Measurements from ENCODE around the gene PAX1. TPM values are rescaled to one million over a fixed set of nuclear protein-coding genes. Genes with fewer than 3 reads are reported as not detected.

Gene PAX1
- polyA plus RNA-seq, 1 of the 3 experiments (the other 2 are of a cell fraction), result not detected

- TF ChIP-seq ZBTB33 (IDR thresholded peaks at IDR 0.05; ENCODE audit: borderline replicate concordance, low read depth), result no peak
- TF ChIP-seq RXRA (IDR thresholded peaks at IDR 0.05; ENCODE audit: borderline replicate concordance, low read depth), result no peak
- TF ChIP-seq USF2 (IDR thresholded peaks at IDR 0.05; ENCODE audit: borderline replicate concordance, low read depth, low read length), result no peak
- no peak for TF ChIP-seq MEF2A (IDR thresholded peaks at IDR 0.05; ENCODE audit: borderline replicate concordance, low read depth)
- TF ChIP-seq FOXM1 (IDR thresholded peaks at IDR 0.05; ENCODE audit: low read depth), result no peak
- TF ChIP-seq MXI1 (IDR thresholded peaks at IDR 0.05; ENCODE audit: low read depth, low read length), result no peak
- TF ChIP-seq GABPA (IDR thresholded peaks at IDR 0.05; ENCODE audit: low read depth), result no peak
- no peak for TF ChIP-seq TEAD4 (IDR thresholded peaks at IDR 0.05; ENCODE audit: borderline replicate concordance, insufficient read depth)
- TF ChIP-seq RCOR1 (IDR thresholded peaks at IDR 0.05; ENCODE audit: low read length), result no peak
These were observed 23.5 kb upstream of the PAX1 start (continued) for GRCh38 chr20:21681922-21682318.

- Histone ChIP-seq H3F3A (replicated peaks; ENCODE audit: insufficient read depth) (no peaks in the 10 kb centered on the region), H3K79me2 (ENCODE audit: insufficient read depth) (no peaks in the 10 kb centered on the region), H3K9ac (no peak overlapping the region), H3K4me2 (peak overlapping the region; percentile 66; the same call in 1 of the 2 replicates), H3K27me3 (ENCODE audit: insufficient read depth) (peaks cover 9% of the 10 kb centered on the region; the same call in 1 of the 2 replicates), H3K36me3 (replicated peaks in 1 of 2; ENCODE audit: control insufficient read depth in 1 of 2, insufficient read depth in 2 of 2, low read length in 1 of 2) (no peaks in the 10 kb centered on the region), H3K4me3 (ENCODE audit: low read depth in 2 of 2, low read length in 1 of 2) (no peak overlapping the region), H3K4me1 (ENCODE audit: control insufficient read depth in 1 of 2, insufficient read depth in 2 of 2, low read depth in 1 of 2, low read length in 1 of 2) (no peaks in the 10 kb centered on the region; a peak in 2 of 4 replicates), H3K27ac (ENCODE audit: low read depth in 2 of 2, low read length in 1 of 2) (no peak overlapping the region), H2AFZ (ENCODE audit: low read depth) (no peak overlapping the region), H3K9me3 (no peaks in the 10 kb centered on the region), H3K9me2 (no peaks in the 10 kb centered on the region), H4K20me1 (ENCODE audit: insufficient read depth) (no peaks in the 10 kb centered on the region)
- no peak for DNase-seq
- no peak for TF ChIP-seq TEAD4 (IDR thresholded peaks at IDR 0.05; ENCODE audit: borderline replicate concordance, insufficient read depth)
- no peak for TF ChIP-seq MEF2A (IDR thresholded peaks at IDR 0.05; ENCODE audit: borderline replicate concordance, low read depth)
- TF ChIP-seq TAF1 (IDR thresholded peaks at IDR 0.05; ENCODE audit: borderline replicate concordance, low read depth, low read length), result no peak
- TF ChIP-seq GABPA (IDR thresholded peaks at IDR 0.05; ENCODE audit: low read depth), result no peak
- TF ChIP-seq SMC3 (IDR thresholded peaks at IDR 0.05; ENCODE audit: low read depth, low read length), result no peak
- TF ChIP-seq JUND (IDR thresholded peaks at IDR 0.05), result no peak
- TF ChIP-seq ZBTB33 (IDR thresholded peaks at IDR 0.05; ENCODE audit: borderline replicate concordance, low read depth), result no peak
- TF ChIP-seq TCF12 (IDR thresholded peaks at IDR 0.05), result no peak
- no peak for TF ChIP-seq GATA2 (CRISPR knock-in tag; IDR thresholded peaks at IDR 0.05)
- no peak for TF ChIP-seq RXRA (IDR thresholded peaks at IDR 0.05; ENCODE audit: borderline replicate concordance, low read depth)
- TF ChIP-seq SIN3A (IDR thresholded peaks at IDR 0.05; ENCODE audit: borderline replicate concordance, low read depth, low read length), result no peak
- TF ChIP-seq YY1 (IDR thresholded peaks at IDR 0.05; ENCODE audit: low read depth), result no peak
- TF ChIP-seq, protein P1, sequence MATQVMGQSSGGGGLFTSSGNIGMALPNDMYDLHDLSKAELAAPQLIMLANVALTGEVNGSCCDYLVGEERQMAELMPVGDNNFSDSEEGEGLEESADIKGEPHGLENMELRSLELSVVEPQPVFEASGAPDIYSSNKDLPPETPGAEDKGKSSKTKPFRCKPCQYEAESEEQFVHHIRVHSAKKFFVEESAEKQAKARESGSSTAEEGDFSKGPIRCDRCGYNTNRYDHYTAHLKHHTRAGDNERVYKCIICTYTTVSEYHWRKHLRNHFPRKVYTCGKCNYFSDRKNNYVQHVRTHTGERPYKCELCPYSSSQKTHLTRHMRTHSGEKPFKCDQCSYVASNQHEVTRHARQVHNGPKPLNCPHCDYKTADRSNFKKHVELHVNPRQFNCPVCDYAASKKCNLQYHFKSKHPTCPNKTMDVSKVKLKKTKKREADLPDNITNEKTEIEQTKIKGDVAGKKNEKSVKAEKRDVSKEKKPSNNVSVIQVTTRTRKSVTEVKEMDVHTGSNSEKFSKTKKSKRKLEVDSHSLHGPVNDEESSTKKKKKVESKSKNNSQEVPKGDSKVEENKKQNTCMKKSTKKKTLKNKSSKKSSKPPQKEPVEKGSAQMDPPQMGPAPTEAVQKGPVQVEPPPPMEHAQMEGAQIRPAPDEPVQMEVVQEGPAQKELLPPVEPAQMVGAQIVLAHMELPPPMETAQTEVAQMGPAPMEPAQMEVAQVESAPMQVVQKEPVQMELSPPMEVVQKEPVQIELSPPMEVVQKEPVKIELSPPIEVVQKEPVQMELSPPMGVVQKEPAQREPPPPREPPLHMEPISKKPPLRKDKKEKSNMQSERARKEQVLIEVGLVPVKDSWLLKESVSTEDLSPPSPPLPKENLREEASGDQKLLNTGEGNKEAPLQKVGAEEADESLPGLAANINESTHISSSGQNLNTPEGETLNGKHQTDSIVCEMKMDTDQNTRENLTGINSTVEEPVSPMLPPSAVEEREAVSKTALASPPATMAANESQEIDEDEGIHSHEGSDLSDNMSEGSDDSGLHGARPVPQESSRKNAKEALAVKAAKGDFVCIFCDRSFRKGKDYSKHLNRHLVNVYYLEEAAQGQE (IDR thresholded peaks at IDR 0.05; ENCODE audit: low read depth, low read length), result no peak
- no peak for TF ChIP-seq RCOR1 (IDR thresholded peaks at IDR 0.05; ENCODE audit: low read length)
- no peak for TF ChIP-seq POLR2AphosphoS5 (IDR thresholded peaks at IDR 0.05; ENCODE audit: low read depth, low read length)
- no peak for TF ChIP-seq FOXJ3 (CRISPR knock-in tag; IDR thresholded peaks at IDR 0.05)
- TF ChIP-seq EP300 (IDR thresholded peaks at IDR 0.05; ENCODE audit: borderline replicate concordance in 1 of 2, low read depth in 1 of 2, low read length in 1 of 2), result no peak
- TF ChIP-seq CHD2 (IDR thresholded peaks at IDR 0.05; ENCODE audit: low read length, partially characterized antibody), result no peak
- TF ChIP-seq RAD21 (IDR thresholded peaks at IDR 0.05; ENCODE audit: low read length), result no peak
- CTCF ChIA-PET, result no interaction called here
- WGBS (ENCODE audit: low lambda C conversion rate), result 18% methylated on average over 8 of the region's 8 CpGs
- POLR2A ChIA-PET, result no interaction called here
These were observed 22.9 kb upstream of the PAX1 start for GRCh38 chr20:21682521-21682954.

Measured in SK-N-SH (cell line).